Activated CD4-positive, alpha-beta T cell treated with anti-CD3 and anti-CD28 coated beads for 36 hours (primary cell): ENCODE measurements around the gene RPA3. TPM values are rescaled to one million over a fixed set of nuclear protein-coding genes. Genes with fewer than 3 reads are reported as not detected.
A peak's percentile ranks its signal among the peaks of the same experiment; 100 is the strongest.

Experiments
- ATAC-seq: fragments of 200-7000 bp; cut with Tn5 transposase; one replicate; pipeline ENCODE4 v1.10.0; 2021; ENCODE audit warnings: mild to moderate bottlenecking, moderate library complexity
- CTCF ChIA-PET: fragments of 350-600 bp; sonication (Branson Sonifier 250); formaldehyde crosslinking; loops from one replicate; lab custom pipeline; 2021; ENCODE audit warnings: antibody characterized with exemption; lab: Charles Lee
- POLR2A ChIA-PET: fragments of 350-600 bp; sonication (Branson Sonifier 250); formaldehyde crosslinking; loops from one replicate; lab custom pipeline; 2021; ENCODE audit warnings: antibody characterized with exemption, inconsistent platforms; lab: Charles Lee
- DNase-seq: peaks from one replicate; pipeline ENCODE4 v3.0.0-alpha.2; 2020
- H3K27ac Mint-ChIP-seq: one replicate; pipeline ENCODE4 v1.8.0; 2021; ENCODE audit warnings: mixed read lengths
- H3K27me3 Mint-ChIP-seq: one replicate; pipeline ENCODE4 v1.8.0; 2021; ENCODE audit warnings: mixed read lengths
- H3K36me3 Mint-ChIP-seq: one replicate; pipeline ENCODE4 v1.8.0; 2021; ENCODE audit warnings: low read depth, mixed read lengths
- H3K4me1 Mint-ChIP-seq: one replicate; pipeline ENCODE4 v1.8.0; 2021; ENCODE audit warnings: mixed read lengths
- H3K4me3 Mint-ChIP-seq: one replicate; pipeline ENCODE4 v1.8.0; 2021; ENCODE audit warnings: mild to moderate bottlenecking, moderate library complexity, mixed read lengths
- H3K9me3 Mint-ChIP-seq: one replicate; pipeline ENCODE4 v1.8.0; 2021; ENCODE audit warnings: low read depth, mixed read lengths
- intact Hi-C, 2 experiments: fragments of 100-400 bp; cut with DNase I in 1 of 2; cut with micrococcal nuclease in 1 of 2; formaldehyde crosslinking; loops; one replicate each; pipeline versions ENCODE4 v1.14.2 to v1.15.1; 2022 to 2024; cut with DNase I, micrococcal nuclease
- total RNA-seq, 2 experiments: library from RNA; stranded (reverse); gene quantifications; one replicate each; pipeline ENCODE4 v1.2.3, GENCODE V29; 2021

Gene RPA3
- total RNA-seq, 2 experiments from 2014 or later = 109 to 181 TPM

- Mint-ChIP-seq H3K4me3 (peak within 1 kb of the TSS; percentile 93), H3K9me3 (no peaks in the 10 kb centered on the region), H3K27ac (peak within 1 kb of the TSS; percentile 99), H3K27me3 (no peaks in the 10 kb centered on the region), H3K4me1 (peaks cover 38% of the 10 kb centered on the region), H3K36me3 (peaks cover 36% of the 10 kb centered on the region)
- peak; percentile 92 for ATAC-seq
- POLR2A ChIA-PET = interaction anchor here (0.6 to 1.8 kb wide), 11 partner anchors 14 to 494 kb away, joined by 3 to 7 read pairs (median 4); no protein-coding TSS in a partner anchor
- DNase-seq = peak; percentile 99
- CTCF ChIA-PET = interaction anchor here (0.6 to 3.5 kb wide), 12 partner anchors 9 to 1785 kb away, joined by 3 to 20 read pairs (median 3); no protein-coding TSS in a partner anchor
- intact Hi-C loops = loop anchor here (1.0 to 5.0 kb wide), 14 partner anchors 31 to 908 kb away; partner anchors contain the start of genes C1GALT1 (in 2 of the 2), GLCCI1 (in 2 of the 2), MIOS (in 2 of the 2) and RPA3 (in 1 of the 2)
These were observed 77.9 kb downstream of the RPA3 start, which contains the start of gene UMAD1 for GRCh38 chr7:7640221-7641128. TSS of gene UMAD1 (plus strand) at chr7:7640752. CDS start at chr7:7673372, 32,620 bp downstream.

- Mint-ChIP-seq H3K27me3 (no peaks in the 10 kb centered on the region), H3K36me3 (peaks cover 37% of the 10 kb centered on the region), H3K9me3 (no peaks in the 10 kb centered on the region), H3K27ac (peak overlapping the region; percentile 99), H3K4me1 (peaks cover 38% of the 10 kb centered on the region), H3K4me3 (peak overlapping the region; percentile 93)
- intact Hi-C loops = loop anchor here (1.0 to 5.0 kb wide), 14 partner anchors 31 to 908 kb away; partner anchors contain the start of genes C1GALT1 (in 2 of the 2), GLCCI1 (in 2 of the 2), MIOS (in 2 of the 2) and RPA3 (in 1 of the 2)
- CTCF ChIA-PET = interaction anchor here (0.8 to 3.5 kb wide), 7 partner anchors 23 to 577 kb away, joined by 3 to 20 read pairs (median 3); no protein-coding TSS in a partner anchor
- DNase-seq (peak; percentile 73), ATAC-seq (peak; percentile 30)
- POLR2A ChIA-PET = interaction anchor here (0.6 to 1.8 kb wide), 11 partner anchors 15 to 613 kb away, joined by 3 to 7 read pairs (median 4); no protein-coding TSS in a partner anchor
These were observed 78.6 kb downstream of the RPA3 start for GRCh38 chr7:7639847-7640220.

- H3K36me3 Mint-ChIP-seq = peaks cover 36% of the 10 kb centered on the region
- intact Hi-C loops = no loop called here
- POLR2A ChIA-PET = interaction anchor here (0.6 to 0.9 kb wide), 6 partner anchors 32 to 613 kb away, joined by 3 to 5 read pairs (median 4); no protein-coding TSS in a partner anchor
- H3K9me3 Mint-ChIP-seq = no peaks in the 10 kb centered on the region
- DNase-seq (peak; percentile 27), ATAC-seq (no peak)
- H3K27ac Mint-ChIP-seq = peak overlapping the region; percentile 99
- H3K27me3 Mint-ChIP-seq = no peaks in the 10 kb centered on the region
- CTCF ChIA-PET = interaction anchor here (0.8 to 3.5 kb wide), 7 partner anchors 23 to 578 kb away, joined by 3 to 20 read pairs (median 3); no protein-coding TSS in a partner anchor
- H3K4me3 Mint-ChIP-seq = peak overlapping the region; percentile 93
- peaks cover 35% of the 10 kb centered on the region for H3K4me1 Mint-ChIP-seq
These were observed 79.0 kb downstream of the RPA3 start for GRCh38 chr7:7639421-7639820.

- ATAC-seq (peak; percentile 33), DNase-seq (no peak)
- ChIA-PET POLR2A (no interaction called here), CTCF (interaction anchor here (0.5 to 0.6 kb wide), 2 partner anchors 55 to 228 kb away, joined by 3 read pairs; no protein-coding TSS in a partner anchor)
- intact Hi-C loops = no loop called here
- Mint-ChIP-seq H3K4me3 (no peak overlapping the region), H3K27ac (no peak overlapping the region), H3K36me3 (peaks cover 7% of the 10 kb centered on the region), H3K27me3 (no peaks in the 10 kb centered on the region), H3K4me1 (peaks cover 2% of the 10 kb centered on the region), H3K9me3 (peaks cover 9% of the 10 kb centered on the region)
These were observed 87.6 kb downstream of the RPA3 start for GRCh38 chr7:7630626-7631329.

GRCh38 chr7:7628476-7628875 is 89.9 kb downstream of the RPA3 start:
- no peak overlapping the region for H3K4me3 Mint-ChIP-seq
- ChIA-PET POLR2A (no interaction called here), CTCF (no interaction called here)
- H3K36me3 Mint-ChIP-seq = peaks cover 3% of the 10 kb centered on the region
- DNase-seq = no peak
- intact Hi-C loops = no loop called here
- peaks cover 9% of the 10 kb centered on the region for H3K9me3 Mint-ChIP-seq
- no peak overlapping the region for H3K27ac Mint-ChIP-seq
- ATAC-seq = no peak
- H3K27me3 Mint-ChIP-seq = peaks cover 2% of the 10 kb centered on the region
- H3K4me1 Mint-ChIP-seq = peaks cover 2% of the 10 kb centered on the region

GRCh38 chr7:7620644-7621210 is 97.7 kb downstream of the RPA3 start:
- Mint-ChIP-seq H3K36me3 (no peaks in the 10 kb centered on the region), H3K27ac (no peak overlapping the region), H3K4me1 (peaks cover 3% of the 10 kb centered on the region), H3K27me3 (peaks cover 2% of the 10 kb centered on the region), H3K9me3 (no peaks in the 10 kb centered on the region), H3K4me3 (no peak overlapping the region)
- DNase-seq = no peak
- intact Hi-C loops = no loop called here
- ATAC-seq = no peak
- CTCF ChIA-PET = interaction anchor here (0.8 kb wide), 1 partner anchor 675 kb away, joined by 3 read pairs; no protein-coding TSS in a partner anchor
- POLR2A ChIA-PET = no interaction called here

- H3K9me3 Mint-ChIP-seq = no peaks in the 10 kb centered on the region
- H3K27me3 Mint-ChIP-seq = peaks cover 2% of the 10 kb centered on the region
- peaks cover 3% of the 10 kb centered on the region for H3K4me1 Mint-ChIP-seq
- H3K27ac Mint-ChIP-seq = no peak overlapping the region
- ChIA-PET CTCF (no interaction called here), POLR2A (no interaction called here)
- ATAC-seq (no peak), DNase-seq (no peak)
- no peaks in the 10 kb centered on the region for H3K36me3 Mint-ChIP-seq
- no peak overlapping the region for H3K4me3 Mint-ChIP-seq
- intact Hi-C loops = no loop called here
These were observed 98.2 kb downstream of the RPA3 start for GRCh38 chr7:7620236-7620635.

GRCh38 chr7:7618410-7618809 is 100.0 kb downstream of the RPA3 start:
- no peak for ATAC-seq
- Mint-ChIP-seq H3K4me1 (peaks cover 5% of the 10 kb centered on the region), H3K27ac (no peak overlapping the region), H3K27me3 (no peaks in the 10 kb centered on the region), H3K9me3 (no peaks in the 10 kb centered on the region), H3K4me3 (no peak overlapping the region), H3K36me3 (no peaks in the 10 kb centered on the region)
- ChIA-PET CTCF (no interaction called here), POLR2A (no interaction called here)
- intact Hi-C loops = no loop called here
- DNase-seq = no peak

GRCh38 chr7:7617550-7617949 is 100.9 kb downstream of the RPA3 start:
- no peak for ATAC-seq
- Mint-ChIP-seq H3K4me1 (peaks cover 5% of the 10 kb centered on the region), H3K4me3 (no peak overlapping the region), H3K36me3 (no peaks in the 10 kb centered on the region), H3K27me3 (no peaks in the 10 kb centered on the region), H3K27ac (no peak overlapping the region), H3K9me3 (no peaks in the 10 kb centered on the region)
- CTCF ChIA-PET = no interaction called here
- POLR2A ChIA-PET = no interaction called here
- no peak for DNase-seq
- intact Hi-C loops = no loop called here

- Mint-ChIP-seq H3K4me3 (no peak overlapping the region), H3K9me3 (no peaks in the 10 kb centered on the region), H3K36me3 (peaks cover 5% of the 10 kb centered on the region), H3K27me3 (no peaks in the 10 kb centered on the region), H3K4me1 (peaks cover 7% of the 10 kb centered on the region), H3K27ac (no peak overlapping the region)
- no peak for DNase-seq
- POLR2A ChIA-PET = no interaction called here
- CTCF ChIA-PET = interaction anchor here (0.6 to 0.9 kb wide), 6 partner anchors 16 to 639 kb away, joined by 3 to 4 read pairs (median 3); partner anchors contain the start of gene UMAD1
- intact Hi-C loops = no loop called here
- ATAC-seq = peak; percentile 57
These were observed 104.2 kb downstream of the RPA3 start for GRCh38 chr7:7614018-7614741.
